Activated CD8-positive, alpha-beta memory T cell treated with anti-CD3 and anti-CD28 coated beads, Interleukin-2, amount 50 U/mL, for 4 hours (primary cell): ENCODE results near the gene ZBTB24.

Experiments used
- DNase-seq: peaks from one replicate; pipeline ENCODE4 v3.0.0-alpha.2; 2020

ZBTB24 gene

GRCh38 chr6:109449064-109449794 is 33.8 kb downstream of the ZBTB24 start:
- DNase-seq = no peak

- DNase-seq = no peak
Measured at GRCh38 chr6:109448615-109449014, 34.4 kb downstream of the ZBTB24 start.

- DNase-seq = no peak
Measured at GRCh38 chr6:109447878-109448555, 35.0 kb downstream of the ZBTB24 start.

GRCh38 chr6:109447087-109447486 is 35.9 kb downstream of the ZBTB24 start:
- DNase-seq = no peak

GRCh38 chr6:109446541-109446940 is 36.5 kb downstream of the ZBTB24 start:
- DNase-seq = no peak

GRCh38 chr6:109446072-109446471 is 36.9 kb downstream of the ZBTB24 start:
- no peak for DNase-seq

- DNase-seq = no peak
Measured at GRCh38 chr6:109445382-109445781, 37.6 kb downstream of the ZBTB24 start.

GRCh38 chr6:109443425-109443950 is 39.5 kb downstream of the ZBTB24 start:
- DNase-seq = no peak

GRCh38 chr6:109442393-109442924 is 40.6 kb downstream of the ZBTB24 start:
- no peak for DNase-seq

- DNase-seq = peak; percentile 52
Measured at GRCh38 chr6:109441069-109441816, 41.8 kb downstream of the ZBTB24 start.

GRCh38 chr6:109440331-109441068 is 42.5 kb downstream of the ZBTB24 start, which contains the start of the genes PPIL6 and SMPD2:
Gene PPIL6 (minus strand): TSS chr6:109440628. CDS start chr6:109440590, 38 bp downstream.
Gene SMPD2 (plus strand): TSS chr6:109440724. CDS start chr6:109441122, 398 bp downstream.
- DNase-seq = peak; percentile 85

GRCh38 chr6:109436041-109436440 is 47.0 kb downstream of the ZBTB24 start:
- no peak for DNase-seq

- DNase-seq = no peak
Measured at GRCh38 chr6:109434456-109434855, 48.6 kb downstream of the ZBTB24 start.

GRCh38 chr6:109429496-109429895 is 53.5 kb downstream of the ZBTB24 start:
- DNase-seq = no peak

- DNase-seq = no peak
Measured at GRCh38 chr6:109428889-109429477, 54.0 kb downstream of the ZBTB24 start.

- DNase-seq = no peak
Measured at GRCh38 chr6:109424946-109425345, 58.1 kb downstream of the ZBTB24 start.

GRCh38 chr6:109421184-109421583 is 61.8 kb downstream of the ZBTB24 start:
- DNase-seq = no peak

- no peak for DNase-seq
Measured at GRCh38 chr6:109420751-109421150, 62.3 kb downstream of the ZBTB24 start.

- DNase-seq = no peak
Measured at GRCh38 chr6:109417646-109418045, 65.4 kb downstream of the ZBTB24 start.
